ENCODE data around the gene NCK2.

DNA sequence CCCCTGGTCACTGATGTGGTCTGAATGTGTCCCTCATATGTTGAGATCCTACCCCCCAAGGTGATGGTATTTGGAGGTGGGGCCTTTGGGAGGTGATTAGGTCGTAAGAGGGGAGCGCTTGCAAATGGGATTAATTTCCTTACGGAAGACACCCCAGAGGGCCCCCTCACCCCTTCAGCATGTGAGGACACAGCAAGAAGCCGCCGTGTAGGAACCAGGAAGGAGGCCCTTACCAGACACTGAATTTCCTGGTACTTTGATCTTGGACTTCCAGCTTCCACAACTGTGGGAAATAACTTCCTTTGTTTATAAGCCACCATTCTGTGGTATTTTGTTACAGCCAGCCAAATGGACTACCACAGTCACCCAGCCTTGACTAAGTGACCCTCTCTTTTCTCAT, 35.9 kb downstream of the NCK2 start:
- TF ChIP-seq, protein P1, sequence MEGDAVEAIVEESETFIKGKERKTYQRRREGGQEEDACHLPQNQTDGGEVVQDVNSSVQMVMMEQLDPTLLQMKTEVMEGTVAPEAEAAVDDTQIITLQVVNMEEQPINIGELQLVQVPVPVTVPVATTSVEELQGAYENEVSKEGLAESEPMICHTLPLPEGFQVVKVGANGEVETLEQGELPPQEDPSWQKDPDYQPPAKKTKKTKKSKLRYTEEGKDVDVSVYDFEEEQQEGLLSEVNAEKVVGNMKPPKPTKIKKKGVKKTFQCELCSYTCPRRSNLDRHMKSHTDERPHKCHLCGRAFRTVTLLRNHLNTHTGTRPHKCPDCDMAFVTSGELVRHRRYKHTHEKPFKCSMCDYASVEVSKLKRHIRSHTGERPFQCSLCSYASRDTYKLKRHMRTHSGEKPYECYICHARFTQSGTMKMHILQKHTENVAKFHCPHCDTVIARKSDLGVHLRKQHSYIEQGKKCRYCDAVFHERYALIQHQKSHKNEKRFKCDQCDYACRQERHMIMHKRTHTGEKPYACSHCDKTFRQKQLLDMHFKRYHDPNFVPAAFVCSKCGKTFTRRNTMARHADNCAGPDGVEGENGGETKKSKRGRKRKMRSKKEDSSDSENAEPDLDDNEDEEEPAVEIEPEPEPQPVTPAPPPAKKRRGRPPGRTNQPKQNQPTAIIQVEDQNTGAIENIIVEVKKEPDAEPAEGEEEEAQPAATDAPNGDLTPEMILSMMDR (conservative IDR thresholded peaks at IDR 0.05; ENCODE audit: low read depth, low read length) = no peak
- TF ChIP-seq EZH2phosphoT487 (IDR thresholded peaks at IDR 0.05; ENCODE audit: borderline replicate concordance, low read length) = no peak
- TF ChIP-seq EZH2 (IDR thresholded peaks at IDR 0.05; ENCODE audit: low read length, unreplicated experiment) = no peak
